CD4-positive, alpha-beta T cell (primary cell): ENCODE data around the gene PCDH8. TPM values are rescaled to one million over a fixed set of nuclear protein-coding genes. Genes with fewer than 3 reads are reported as not detected.

Experiments
- ATAC-seq: fragments of 200-7000 bp; cut with Tn5 transposase; one replicate; pipeline ENCODE4 v1.10.0; 2022; ENCODE audit warnings: mild to moderate bottlenecking; ENCODE audit not compliant: poor library complexity
- CTCF ChIA-PET: fragments of 350-600 bp; sonication (Branson Sonifier 250); formaldehyde crosslinking; loops from one replicate; lab custom pipeline; 2021; ENCODE audit warnings: antibody characterized with exemption, inconsistent platforms; lab: Charles Lee
- POLR2A ChIA-PET: fragments of 350-600 bp; sonication (Branson Sonifier 250); formaldehyde crosslinking; loops from one replicate; lab custom pipeline; 2021; ENCODE audit warnings: antibody characterized with exemption, inconsistent platforms; lab: Charles Lee
- DNase-seq, 14 experiments: peaks; one replicate each; pipeline ENCODE4 v3.0.0-alpha.2; 2013 to 2020; ENCODE audit warnings: mixed read lengths in 2 of 14
- H3K27ac ChIP-seq, 2 donors: one replicate each; pipeline versions ENCODE4 v1.5.1 to v1.7.0; 2013; ENCODE audit warnings: low read length in 2 of 2, low read depth in 1 of 2, mild to moderate bottlenecking in 1 of 2
- H3K27me3 ChIP-seq, 2 experiments: 1 replicate in 1 of 2; 2 replicates in 1 of 2; pipeline versions ENCODE4 v1.6.1 to v1.7.0; 2013; ENCODE audit warnings: low read length in 2 of 2, control low read depth in 1 of 2, mild to moderate bottlenecking in 1 of 2, moderate library complexity in 1 of 2; ENCODE audit not compliant: insufficient read depth in 2 of 2, control insufficient read depth in 1 of 2
- H3K36me3 ChIP-seq: one replicate; pipeline ENCODE4 v1.6.1; 2013; ENCODE audit warnings: low read length, control low read depth; ENCODE audit not compliant: insufficient read depth
- H3K4me1 ChIP-seq: one replicate; pipeline ENCODE4 v1.6.1; 2013; ENCODE audit warnings: low read length, control low read depth; ENCODE audit not compliant: insufficient read depth
- H3K4me3 ChIP-seq: one replicate; pipeline ENCODE4 v1.5.1; 2013; ENCODE audit warnings: mild to moderate bottlenecking, low read length, moderate library complexity
- H3K9me3 ChIP-seq, 2 experiments: 1 replicate in 1 of 2; 2 replicates in 1 of 2; pipeline versions ENCODE4 v1.6.1 to v1.7.0; 2013; ENCODE audit warnings: low read length in 2 of 2, mild to moderate bottlenecking in 2 of 2, control low read depth in 1 of 2, moderate library complexity in 1 of 2; ENCODE audit not compliant: control insufficient read depth in 1 of 2, insufficient read depth in 1 of 2
- H3K27ac Mint-ChIP-seq: one replicate; pipeline ENCODE4 v1.8.0; 2020; ENCODE audit warnings: mixed read lengths
- H3K27me3 Mint-ChIP-seq: one replicate; pipeline ENCODE4 v1.8.0; 2021; ENCODE audit warnings: mixed read lengths
- H3K36me3 Mint-ChIP-seq: one replicate; pipeline ENCODE4 v1.8.0; 2021; ENCODE audit warnings: low read depth, mixed read lengths
- H3K4me1 Mint-ChIP-seq: one replicate; pipeline ENCODE4 v1.8.0; 2021; ENCODE audit warnings: low read depth, mixed read lengths
- H3K4me3 Mint-ChIP-seq: one replicate; pipeline ENCODE4 v1.8.0; 2020; ENCODE audit warnings: mild to moderate bottlenecking, mixed read lengths
- H3K9me3 Mint-ChIP-seq: one replicate; pipeline ENCODE4 v1.8.0; 2020; ENCODE audit warnings: mixed read lengths
- CTCF ChIP-seq: fragments of 200-600 bp; IDR thresholded peaks from one replicate; pipeline ENCODE4 v1.8.0; 2022; ENCODE audit warnings: antibody characterized with exemption, mild to moderate bottlenecking
- intact Hi-C, 2 experiments: fragments of 100-400 bp; cut with DNase I in 1 of 2; cut with micrococcal nuclease in 1 of 2; formaldehyde crosslinking; loops; one replicate each; pipeline versions ENCODE4 v1.15.1 to v1.9.0; 2023 to 2025; cut with DNase I, micrococcal nuclease
- total RNA-seq, 174 experiments: library from RNA in 2 of 174; stranded (reverse) in 2 of 174; gene quantifications; one replicate each; pipeline ENCODE4 v1.2.3 and lab custom pipeline; 2021 to 2026

The PCDH8 gene
- total RNA-seq, 2 experiments from 2014 or later, result not detected

DNA sequence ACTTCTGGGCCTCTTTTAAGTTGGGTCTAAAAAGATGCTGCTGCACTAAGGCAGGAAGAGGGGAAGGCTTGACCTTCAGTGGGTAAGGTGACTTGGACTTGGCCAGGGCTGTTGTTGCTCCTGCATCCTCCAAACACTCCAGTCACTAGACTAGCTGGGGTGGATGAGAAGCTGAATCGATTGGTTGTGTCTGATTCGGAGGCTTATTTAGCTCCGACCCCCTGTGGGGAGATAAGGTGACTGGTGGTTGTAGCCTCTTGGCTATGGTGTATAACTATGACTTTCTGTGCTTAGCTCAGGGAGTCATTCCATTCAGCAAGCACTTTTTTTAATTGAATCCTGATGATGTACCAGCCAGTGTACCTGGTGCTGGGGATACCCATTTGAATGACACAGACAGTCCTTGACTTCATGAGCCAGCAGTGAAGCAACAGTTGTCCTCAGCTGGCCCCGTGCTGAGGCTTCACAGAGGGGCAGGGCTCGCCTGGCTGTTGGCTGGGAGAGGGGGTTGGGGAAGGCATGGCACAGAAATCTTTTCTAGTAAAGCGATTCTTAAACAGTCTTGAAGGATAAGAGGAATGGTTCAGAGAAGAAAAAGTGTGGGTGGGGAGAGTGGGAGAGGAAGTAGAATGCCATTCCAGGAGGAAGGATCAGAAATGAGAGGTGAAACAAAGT lies 9.9 kb downstream of the PCDH8 start:
- Histone ChIP-seq H3K36me3 (no peaks in the 10 kb centered on the region), H3K27me3 (peaks cover 3 to 15% of the 10 kb centered on the region in 2 experiments), H3K27ac (no peak overlapping the region), H3K9me3 (no peaks in the 10 kb centered on the region), H3K4me1 (no peaks in the 10 kb centered on the region), H3K4me3 (no peak overlapping the region)
- no peaks in the 10 kb centered on the region for H3K9me3 Mint-ChIP-seq
- H3K4me1 Mint-ChIP-seq, result no peaks in the 10 kb centered on the region
- ChIA-PET CTCF (no interaction called here), POLR2A (no interaction called here)
- TF ChIP-seq CTCF, result no peak
- H3K36me3 Mint-ChIP-seq, result no peaks in the 10 kb centered on the region
- no peak for DNase-seq
- intact Hi-C loops, result no loop called here
- no peak overlapping the region for H3K4me3 Mint-ChIP-seq
- H3K27ac Mint-ChIP-seq, result no peak overlapping the region
- ATAC-seq, result no peak
- H3K27me3 Mint-ChIP-seq, result peaks cover 67% of the 10 kb centered on the region

GRCh38 chr13:52837850-52838249 lies 10.6 kb downstream of the PCDH8 start:
- no peak overlapping the region for H3K4me3 ChIP-seq
- no peaks in the 10 kb centered on the region for H3K9me3 Mint-ChIP-seq
- no peak for ATAC-seq
- intact Hi-C loops, result no loop called here
- H3K36me3 ChIP-seq, result no peaks in the 10 kb centered on the region
- no peak overlapping the region for H3K27ac ChIP-seq
- H3K4me3 Mint-ChIP-seq, result no peak overlapping the region
- H3K27ac Mint-ChIP-seq, result no peak overlapping the region
- peaks cover 60% of the 10 kb centered on the region for H3K27me3 Mint-ChIP-seq
- H3K36me3 Mint-ChIP-seq, result no peaks in the 10 kb centered on the region
- CTCF ChIA-PET, result no interaction called here
- no peak for TF ChIP-seq CTCF
- no peak for DNase-seq
- peaks cover 0 to 12% of the 10 kb centered on the region in 2 experiments for H3K27me3 ChIP-seq
- POLR2A ChIA-PET, result no interaction called here
- no peaks in the 10 kb centered on the region for H3K4me1 ChIP-seq
- H3K9me3 ChIP-seq, result no peaks in the 10 kb centered on the region
- H3K4me1 Mint-ChIP-seq, result no peaks in the 10 kb centered on the region

DNA sequence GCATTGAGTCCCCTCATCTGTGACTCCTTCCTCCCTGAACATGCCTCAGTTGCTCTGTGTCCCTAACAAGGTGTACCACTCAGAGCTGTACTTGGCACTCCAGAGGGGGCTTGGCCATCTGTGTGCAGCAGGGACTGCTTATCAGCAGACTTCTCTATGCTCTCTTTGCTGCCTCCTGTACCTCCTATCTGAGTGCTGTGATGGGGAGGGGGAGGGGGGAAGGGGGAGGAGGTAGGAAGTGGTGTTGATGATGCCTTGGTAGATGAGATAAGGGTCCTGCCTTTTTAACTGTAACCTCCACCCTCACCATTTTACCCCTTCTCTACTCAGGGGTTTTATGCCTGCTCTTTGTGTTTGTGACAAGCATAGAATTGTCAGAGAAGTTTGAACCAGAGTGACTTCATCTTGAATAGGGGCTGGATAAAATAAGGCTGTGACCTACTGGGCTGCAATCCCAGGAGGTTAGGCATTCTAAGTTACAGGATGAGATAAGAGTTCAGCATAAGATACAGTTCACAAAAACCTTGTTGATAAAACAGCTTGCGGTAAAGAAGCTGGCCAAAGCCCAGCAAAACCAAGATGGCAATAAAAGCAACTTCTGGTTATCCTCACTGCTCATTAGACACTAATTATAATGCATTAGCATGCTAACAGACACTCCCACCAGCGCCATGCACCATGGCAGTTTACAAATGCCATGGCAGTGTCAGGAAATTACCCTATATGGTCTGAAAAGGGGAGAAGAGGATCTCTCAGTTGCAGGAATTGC lies 13.2 kb downstream of the PCDH8 start:
- Mint-ChIP-seq H3K36me3 (no peaks in the 10 kb centered on the region), H3K4me1 (no peaks in the 10 kb centered on the region), H3K9me3 (no peaks in the 10 kb centered on the region), H3K27ac (no peak overlapping the region), H3K4me3 (no peak overlapping the region), H3K27me3 (peaks cover 45% of the 10 kb centered on the region)
- Histone ChIP-seq H3K4me3 (no peak overlapping the region), H3K27ac (no peak overlapping the region), H3K4me1 (no peaks in the 10 kb centered on the region), H3K36me3 (no peaks in the 10 kb centered on the region), H3K9me3 (no peaks in the 10 kb centered on the region), H3K27me3 (peaks cover 0 to 7% of the 10 kb centered on the region in 2 experiments)
- ATAC-seq (no peak), DNase-seq (no peak)
- CTCF ChIA-PET, result no interaction called here
- POLR2A ChIA-PET, result no interaction called here
- intact Hi-C loops, result no loop called here
- TF ChIP-seq CTCF, result no peak
